HepG2 (cell line): Measurements from ENCODE around the gene FAM32A. TPM values are rescaled to one million over a fixed set of nuclear protein-coding genes. Genes with fewer than 3 reads are reported as not detected.
A peak's percentile ranks its signal among the peaks of the same experiment; 100 is the strongest.

Experiments
- DMAP1 ChIP-seq: IDR thresholded peaks from 2 replicates; pipeline ENCODE4 v1.6.1; 2016
- ETV5 ChIP-seq: IDR thresholded peaks from 2 replicates; pipeline ENCODE4 v1.6.1; 2018; ENCODE audit warnings: missing biosample characterization, missing genetic modification reagents, inconsistent platforms, borderline replicate concordance
- MZF1 ChIP-seq: sonication (generic); formaldehyde crosslinking; IDR thresholded peaks from 2 replicates; pipeline ENCODE4 v1.8.1; 2023; ENCODE audit warnings: mild to moderate bottlenecking, missing genetic modification reagents, borderline replicate concordance
- RCOR2 ChIP-seq: IDR thresholded peaks from 2 replicates; pipeline ENCODE4 v1.6.1; 2016; ENCODE audit warnings: missing biosample characterization, missing genetic modification reagents
- REXO4 ChIP-seq: sonication (generic); formaldehyde crosslinking; IDR thresholded peaks from 2 replicates; pipeline ENCODE4 v1.8.0; 2022; ENCODE audit warnings: missing genetic modification reagents, mild to moderate bottlenecking, borderline replicate concordance
- SIX1 ChIP-seq: sonication (generic); formaldehyde crosslinking; IDR thresholded peaks from 2 replicates; pipeline ENCODE4 v1.4.0; 2020; ENCODE audit warnings: missing genetic modification reagents, borderline replicate concordance
- TAF15 ChIP-seq: fragments of 200-400 bp; formaldehyde crosslinking; IDR thresholded peaks from one replicate; pipeline ENCODE4 v1.6.1; 2018; ENCODE audit warnings: mild to moderate bottlenecking, low read depth, low read length; ENCODE audit not compliant: poor library complexity, severe bottlenecking
- TBX2 ChIP-seq: sonication (generic); formaldehyde crosslinking; IDR thresholded peaks from 2 replicates; pipeline ENCODE4 v1.5.0; 2020; ENCODE audit warnings: missing genetic modification reagents, mild to moderate bottlenecking, borderline replicate concordance
- TGIF2 ChIP-seq: IDR thresholded peaks from 2 replicates; pipeline ENCODE4 v1.6.1; 2016; ENCODE audit warnings: control low read depth, missing compliant biosample characterization
- U2AF1 ChIP-seq: fragments of 200-400 bp; formaldehyde crosslinking; optimal IDR thresholded peaks from 2 replicates; pipeline ENCODE3; 2017; ENCODE audit warnings: mild to moderate bottlenecking, low read depth, low read length
- YEATS4 ChIP-seq: sonication (generic); formaldehyde crosslinking; IDR thresholded peaks from 2 replicates; pipeline ENCODE4 v1.4.0; 2020; ENCODE audit warnings: missing genetic modification reagents, borderline replicate concordance
- ZNF260 ChIP-seq: sonication (generic); formaldehyde crosslinking; IDR thresholded peaks from 2 replicates; pipeline ENCODE4 v1.4.0; 2020; ENCODE audit warnings: missing genetic modification reagents, low read depth, mild to moderate bottlenecking, borderline replicate concordance
- ZNF672 ChIP-seq: sonication (generic); formaldehyde crosslinking; IDR thresholded peaks from 2 replicates; pipeline ENCODE4 v1.8.1; 2022; ENCODE audit warnings: missing genetic modification reagents
- polyA plus RNA-seq, 8 experiments: library from polyadenylated mRNA; depleted of rRNA in 3 of 8; stranded (reverse) in 7 of 8; unstranded in 1 of 8; fragments of >200 nt; fragmentation: Illumina TruSeq in 4 of 8; extraction: Trizol in 4 of 8; gene quantifications; 2 replicates each; pipeline versions ENCODE4 v1.2.1 to v1.2.3, GENCODE V29; 2011 to 2016; ENCODE audit warnings: low read depth in 4 of 8, missing spikeins in 1 of 8, mixed read lengths in 1 of 8; ENCODE audit not compliant: insufficient read depth in 1 of 8
- total RNA-seq, 5 experiments: library from RNA; depleted of rRNA; stranded (reverse); fragments of >200 nt; fragmentation: Illumina TruSeq; extraction: Trizol; gene quantifications; 2 replicates each; pipeline ENCODE4 v1.2.3, GENCODE V29; 2016; ENCODE audit warnings: low read depth in 1 of 5
- TF ChIP-seq, protein P1 (sequence below): sonication (generic); formaldehyde crosslinking; IDR thresholded peaks from 2 replicates; pipeline ENCODE4 v1.5.1; 2020; ENCODE audit warnings: mild to moderate bottlenecking, missing genetic modification reagents, borderline replicate concordance
- TF ChIP-seq, protein P2 (sequence below): sonication (generic); formaldehyde crosslinking; IDR thresholded peaks from 2 replicates; pipeline ENCODE4 v1.8.0; 2022; ENCODE audit warnings: mild to moderate bottlenecking, missing genetic modification reagents, moderate library complexity
- TF ChIP-seq, protein P3 (sequence below): IDR thresholded peaks from 2 replicates; pipeline ENCODE4 v1.6.1; 2016; ENCODE audit warnings: missing compliant biosample characterization, missing genetic modification reagents, borderline replicate concordance
- TF ChIP-seq, protein P4 (sequence below): sonication (generic); formaldehyde crosslinking; IDR thresholded peaks from 2 replicates; pipeline ENCODE4 v1.4.0; 2020; ENCODE audit warnings: mild to moderate bottlenecking, missing genetic modification reagents
- TF ChIP-seq, protein P5 (sequence below): sonication (generic); formaldehyde crosslinking; IDR thresholded peaks from 2 replicates; pipeline ENCODE4 v1.4.0; 2020; ENCODE audit warnings: mild to moderate bottlenecking, low read depth, missing genetic modification reagents
- TF ChIP-seq, protein P6 (sequence below): IDR thresholded peaks from 2 replicates; pipeline ENCODE4 v1.6.1; 2018; ENCODE audit warnings: missing genetic modification reagents
- TF ChIP-seq, protein P7 (sequence below): sonication (generic); formaldehyde crosslinking; IDR thresholded peaks from 2 replicates; pipeline ENCODE4 v1.4.0; 2020; ENCODE audit warnings: missing genetic modification reagents, mild to moderate bottlenecking, borderline replicate concordance

FAM32A gene
- total and polyA plus RNA-seq, 2 of the 13 experiments (the other 11 are each of a cell fraction or from before 2014, with no cell fraction given), result 85.8 to 86.2 TPM

DNA sequence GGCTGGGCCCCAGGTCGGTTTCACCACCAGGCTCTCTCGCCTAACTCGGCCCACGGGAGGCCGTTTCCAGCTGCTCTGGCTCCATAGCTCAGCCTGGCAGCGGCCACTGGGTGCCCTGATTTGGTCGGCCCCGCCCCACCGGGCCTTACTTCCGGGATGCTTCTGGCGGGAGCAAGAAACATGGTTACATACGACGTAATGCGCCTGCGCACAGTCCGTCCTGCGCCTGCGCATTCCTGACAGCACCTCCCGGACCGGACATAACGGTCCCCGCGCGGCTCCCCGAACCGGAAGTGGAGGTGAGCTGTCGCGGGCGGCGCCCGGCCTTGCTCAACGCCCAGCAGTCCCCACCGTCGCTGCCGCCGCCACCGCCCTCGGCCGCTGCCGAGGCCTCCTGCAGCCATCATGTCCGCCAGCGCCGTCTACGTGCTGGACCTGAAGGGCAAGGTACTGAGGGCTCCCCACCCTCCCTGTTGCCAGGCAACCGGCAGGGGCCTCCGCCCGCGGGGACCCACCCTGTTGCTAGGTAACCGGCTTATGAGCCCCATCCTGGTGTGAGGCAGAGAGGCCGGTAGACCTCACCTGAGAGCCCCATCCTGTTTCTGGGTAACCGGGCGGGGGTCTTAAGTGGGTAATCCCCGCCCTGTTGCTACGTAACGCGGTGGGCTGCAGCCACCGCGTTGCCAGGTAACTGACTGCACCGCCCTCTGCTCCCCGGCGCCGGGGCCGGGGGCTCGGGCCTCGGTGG lies 12.6 kb downstream of the FAM32A start, which contains the start of gene AP1M1 (continued):
- TF ChIP-seq, protein P1, sequence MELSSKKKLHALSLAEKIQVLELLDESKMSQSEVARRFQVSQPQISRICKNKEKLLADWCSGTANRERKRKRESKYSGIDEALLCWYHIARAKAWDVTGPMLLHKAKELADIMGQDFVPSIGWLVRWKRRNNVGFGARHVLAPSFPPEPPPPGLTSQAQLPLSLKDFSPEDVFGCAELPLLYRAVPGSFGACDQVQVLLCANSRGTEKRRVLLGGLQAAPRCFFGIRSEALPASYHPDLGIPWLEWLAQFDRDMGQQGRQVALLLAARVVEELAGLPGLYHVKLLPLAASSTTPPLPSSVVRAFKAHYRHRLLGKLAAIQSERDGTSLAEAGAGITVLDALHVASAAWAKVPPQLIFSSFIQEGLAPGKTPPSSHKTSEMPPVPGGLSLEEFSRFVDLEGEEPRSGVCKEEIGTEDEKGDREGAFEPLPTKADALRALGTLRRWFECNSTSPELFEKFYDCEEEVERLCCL (CRISPR knock-in tag), result no peak; the same call in 1 of the 2 replicates
- no peak for TF ChIP-seq SIX1 (CRISPR knock-in tag)
- TF ChIP-seq, protein P2, sequence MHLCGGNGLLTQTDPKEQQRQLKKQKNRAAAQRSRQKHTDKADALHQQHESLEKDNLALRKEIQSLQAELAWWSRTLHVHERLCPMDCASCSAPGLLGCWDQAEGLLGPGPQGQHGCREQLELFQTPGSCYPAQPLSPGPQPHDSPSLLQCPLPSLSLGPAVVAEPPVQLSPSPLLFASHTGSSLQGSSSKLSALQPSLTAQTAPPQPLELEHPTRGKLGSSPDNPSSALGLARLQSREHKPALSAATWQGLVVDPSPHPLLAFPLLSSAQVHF (CRISPR knock-in tag), result no peak
- TF ChIP-seq TBX2 (CRISPR knock-in tag), result peak; percentile 37; the same call in 1 of the 2 replicates
- no peak for TF ChIP-seq ZNF672 (CRISPR knock-in tag)
- peak; percentile 55; the same call in 1 of the 2 replicates for TF ChIP-seq DMAP1
- no peak for TF ChIP-seq REXO4 (CRISPR knock-in tag)
- no peak for TF ChIP-seq U2AF1
- no peak; the same call in 1 of the 2 replicates for TF ChIP-seq TGIF2 (CRISPR knock-in tag)
- no peak for TF ChIP-seq ZNF260 (CRISPR knock-in tag)
- peak; percentile 90 for TF ChIP-seq YEATS4 (CRISPR knock-in tag)
- no peak for TF ChIP-seq RCOR2 (CRISPR knock-in tag)
- TF ChIP-seq, protein P3, sequence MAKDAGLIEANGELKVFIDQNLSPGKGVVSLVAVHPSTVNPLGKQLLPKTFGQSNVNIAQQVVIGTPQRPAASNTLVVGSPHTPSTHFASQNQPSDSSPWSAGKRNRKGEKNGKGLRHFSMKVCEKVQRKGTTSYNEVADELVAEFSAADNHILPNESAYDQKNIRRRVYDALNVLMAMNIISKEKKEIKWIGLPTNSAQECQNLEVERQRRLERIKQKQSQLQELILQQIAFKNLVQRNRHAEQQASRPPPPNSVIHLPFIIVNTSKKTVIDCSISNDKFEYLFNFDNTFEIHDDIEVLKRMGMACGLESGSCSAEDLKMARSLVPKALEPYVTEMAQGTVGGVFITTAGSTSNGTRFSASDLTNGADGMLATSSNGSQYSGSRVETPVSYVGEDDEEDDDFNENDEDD (CRISPR knock-in tag), result peak; percentile 92; the same call in 1 of the 2 replicates
- TF ChIP-seq, protein P4, sequence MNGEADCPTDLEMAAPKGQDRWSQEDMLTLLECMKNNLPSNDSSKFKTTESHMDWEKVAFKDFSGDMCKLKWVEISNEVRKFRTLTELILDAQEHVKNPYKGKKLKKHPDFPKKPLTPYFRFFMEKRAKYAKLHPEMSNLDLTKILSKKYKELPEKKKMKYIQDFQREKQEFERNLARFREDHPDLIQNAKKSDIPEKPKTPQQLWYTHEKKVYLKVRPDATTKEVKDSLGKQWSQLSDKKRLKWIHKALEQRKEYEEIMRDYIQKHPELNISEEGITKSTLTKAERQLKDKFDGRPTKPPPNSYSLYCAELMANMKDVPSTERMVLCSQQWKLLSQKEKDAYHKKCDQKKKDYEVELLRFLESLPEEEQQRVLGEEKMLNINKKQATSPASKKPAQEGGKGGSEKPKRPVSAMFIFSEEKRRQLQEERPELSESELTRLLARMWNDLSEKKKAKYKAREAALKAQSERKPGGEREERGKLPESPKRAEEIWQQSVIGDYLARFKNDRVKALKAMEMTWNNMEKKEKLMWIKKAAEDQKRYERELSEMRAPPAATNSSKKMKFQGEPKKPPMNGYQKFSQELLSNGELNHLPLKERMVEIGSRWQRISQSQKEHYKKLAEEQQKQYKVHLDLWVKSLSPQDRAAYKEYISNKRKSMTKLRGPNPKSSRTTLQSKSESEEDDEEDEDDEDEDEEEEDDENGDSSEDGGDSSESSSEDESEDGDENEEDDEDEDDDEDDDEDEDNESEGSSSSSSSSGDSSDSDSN (CRISPR knock-in tag), result peak; percentile 65
- TF ChIP-seq, protein P5, sequence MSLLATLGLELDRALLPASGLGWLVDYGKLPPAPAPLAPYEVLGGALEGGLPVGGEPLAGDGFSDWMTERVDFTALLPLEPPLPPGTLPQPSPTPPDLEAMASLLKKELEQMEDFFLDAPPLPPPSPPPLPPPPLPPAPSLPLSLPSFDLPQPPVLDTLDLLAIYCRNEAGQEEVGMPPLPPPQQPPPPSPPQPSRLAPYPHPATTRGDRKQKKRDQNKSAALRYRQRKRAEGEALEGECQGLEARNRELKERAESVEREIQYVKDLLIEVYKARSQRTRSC (CRISPR knock-in tag), result 0 out of 2 replicates have a peak, but pooled peaks have one; percentile 50
- no peak for TF ChIP-seq TAF15
- TF ChIP-seq MZF1 (CRISPR knock-in tag), result no peak
- TF ChIP-seq, protein P6, sequence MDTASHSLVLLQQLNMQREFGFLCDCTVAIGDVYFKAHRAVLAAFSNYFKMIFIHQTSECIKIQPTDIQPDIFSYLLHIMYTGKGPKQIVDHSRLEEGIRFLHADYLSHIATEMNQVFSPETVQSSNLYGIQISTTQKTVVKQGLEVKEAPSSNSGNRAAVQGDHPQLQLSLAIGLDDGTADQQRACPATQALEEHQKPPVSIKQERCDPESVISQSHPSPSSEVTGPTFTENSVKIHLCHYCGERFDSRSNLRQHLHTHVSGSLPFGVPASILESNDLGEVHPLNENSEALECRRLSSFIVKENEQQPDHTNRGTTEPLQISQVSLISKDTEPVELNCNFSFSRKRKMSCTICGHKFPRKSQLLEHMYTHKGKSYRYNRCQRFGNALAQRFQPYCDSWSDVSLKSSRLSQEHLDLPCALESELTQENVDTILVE (CRISPR knock-in tag), result peak; percentile 54; the same call in 1 of the 2 replicates
- TF ChIP-seq ETV5, result peak; percentile 87; the same call in 1 of the 2 replicates
- TF ChIP-seq, protein P7, sequence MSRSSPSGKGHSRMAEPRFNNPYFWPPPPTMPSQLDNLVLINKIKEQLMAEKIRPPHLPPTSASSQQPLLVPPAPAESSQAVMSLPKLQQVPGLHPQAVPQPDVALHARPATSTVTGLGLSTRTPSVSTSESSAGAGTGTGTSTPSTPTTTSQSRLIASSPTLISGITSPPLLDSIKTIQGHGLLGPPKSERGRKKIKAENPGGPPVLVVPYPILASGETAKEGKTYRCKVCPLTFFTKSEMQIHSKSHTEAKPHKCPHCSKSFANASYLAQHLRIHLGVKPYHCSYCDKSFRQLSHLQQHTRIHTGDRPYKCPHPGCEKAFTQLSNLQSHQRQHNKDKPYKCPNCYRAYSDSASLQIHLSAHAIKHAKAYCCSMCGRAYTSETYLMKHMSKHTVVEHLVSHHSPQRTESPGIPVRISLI (CRISPR knock-in tag), result no peak; the same call in 1 of the 2 replicates
